NCI-H1694 treated with DMSO at 0.1 percent for 48 hours (cell line): Measurements from ENCODE around the gene OR10P1.

Source experiments
- DNase-seq: peaks from one replicate; lab custom pipeline; 2025; lab: John Stamatoyannopoulos, UW

Gene OR10P1

GRCh38 chr12:55651299-55651683 is 14.6 kb downstream of the OR10P1 start:
- DNase-seq: no peak

DNA sequence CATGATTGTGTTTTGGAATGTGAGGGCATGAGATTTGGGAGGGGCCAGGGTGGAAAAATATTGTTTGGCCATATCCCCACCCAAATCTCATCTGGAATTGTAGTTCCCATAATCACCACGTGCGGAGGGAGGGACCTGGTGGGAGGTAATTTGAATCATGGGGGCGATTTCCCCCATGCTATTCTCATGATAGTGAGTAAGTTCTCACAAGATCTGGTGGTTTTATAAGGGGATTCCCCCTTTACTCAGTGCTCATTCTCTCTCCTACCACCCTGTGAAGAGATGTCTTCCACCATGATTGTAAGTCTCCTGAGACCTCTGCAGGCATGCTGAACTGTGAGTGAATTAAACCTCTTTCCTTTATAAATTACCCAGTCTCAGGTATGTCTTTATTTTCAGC is 15.7 kb downstream of the OR10P1 start:
- no peak for DNase-seq

- DNase-seq: no peak
Measured at GRCh38 chr12:55653031-55653430, 16.3 kb downstream of the OR10P1 start.

GRCh38 chr12:55654511-55655214 is 18.0 kb downstream of the OR10P1 start:
- DNase-seq: no peak

GRCh38 chr12:55657212-55657611 is 20.5 kb downstream of the OR10P1 start:
- no peak for DNase-seq

DNA sequence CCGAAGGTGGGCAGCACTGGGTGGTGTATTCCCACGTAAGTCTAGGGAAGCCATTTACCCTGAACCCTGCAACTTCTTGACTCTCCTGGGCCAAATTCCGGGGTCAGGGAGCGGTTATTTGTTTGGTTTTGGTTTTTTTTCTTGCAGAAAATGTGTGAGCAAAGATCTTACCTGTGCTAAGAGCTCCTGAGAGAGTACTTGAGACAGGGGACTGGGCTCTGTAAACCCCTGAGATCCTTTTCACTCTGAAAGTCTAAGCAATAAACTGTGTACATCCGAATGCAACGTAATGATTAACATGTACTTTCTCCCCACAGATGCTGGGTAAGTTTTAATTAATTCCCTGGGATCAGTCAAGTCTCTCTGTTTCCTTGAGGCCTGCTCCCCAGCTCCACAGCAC is 21.5 kb downstream of the OR10P1 start:
- no peak for DNase-seq

DNA sequence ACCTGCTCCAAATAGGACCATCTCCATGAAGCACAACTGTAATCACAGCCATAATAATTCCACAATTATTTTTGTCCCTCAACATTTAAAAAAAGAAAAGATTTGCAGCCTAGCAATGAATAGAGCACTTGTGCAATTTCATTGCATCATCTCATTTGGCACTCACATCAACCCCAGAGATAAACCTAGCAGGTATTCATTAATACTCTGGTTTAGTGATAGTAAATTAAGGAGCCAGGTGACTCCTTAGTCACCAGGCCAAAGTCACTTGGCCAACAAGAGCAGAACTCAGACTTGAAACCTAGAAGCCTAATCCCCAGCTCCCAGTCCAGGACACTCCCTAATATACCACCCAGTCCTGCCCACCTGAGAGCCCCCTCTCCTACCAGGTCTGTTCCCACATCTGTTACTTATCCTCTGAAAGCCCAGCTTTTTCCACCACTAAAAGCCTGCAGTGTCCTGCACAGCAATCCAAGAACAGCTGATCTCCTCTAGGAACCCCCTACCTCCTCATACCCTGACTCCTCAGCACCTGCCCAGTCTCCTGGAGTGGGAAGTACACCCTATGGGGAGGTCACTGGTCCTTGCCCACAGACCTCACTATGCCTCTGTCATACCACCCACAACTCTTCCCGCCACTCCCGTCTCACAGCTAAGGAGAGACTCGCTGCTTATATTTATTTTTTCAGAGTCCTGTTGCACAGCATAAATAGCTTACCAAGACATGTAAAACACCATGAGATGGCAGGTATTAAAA is 22.1 kb downstream of the OR10P1 start:
- DNase-seq: no peak

DNA sequence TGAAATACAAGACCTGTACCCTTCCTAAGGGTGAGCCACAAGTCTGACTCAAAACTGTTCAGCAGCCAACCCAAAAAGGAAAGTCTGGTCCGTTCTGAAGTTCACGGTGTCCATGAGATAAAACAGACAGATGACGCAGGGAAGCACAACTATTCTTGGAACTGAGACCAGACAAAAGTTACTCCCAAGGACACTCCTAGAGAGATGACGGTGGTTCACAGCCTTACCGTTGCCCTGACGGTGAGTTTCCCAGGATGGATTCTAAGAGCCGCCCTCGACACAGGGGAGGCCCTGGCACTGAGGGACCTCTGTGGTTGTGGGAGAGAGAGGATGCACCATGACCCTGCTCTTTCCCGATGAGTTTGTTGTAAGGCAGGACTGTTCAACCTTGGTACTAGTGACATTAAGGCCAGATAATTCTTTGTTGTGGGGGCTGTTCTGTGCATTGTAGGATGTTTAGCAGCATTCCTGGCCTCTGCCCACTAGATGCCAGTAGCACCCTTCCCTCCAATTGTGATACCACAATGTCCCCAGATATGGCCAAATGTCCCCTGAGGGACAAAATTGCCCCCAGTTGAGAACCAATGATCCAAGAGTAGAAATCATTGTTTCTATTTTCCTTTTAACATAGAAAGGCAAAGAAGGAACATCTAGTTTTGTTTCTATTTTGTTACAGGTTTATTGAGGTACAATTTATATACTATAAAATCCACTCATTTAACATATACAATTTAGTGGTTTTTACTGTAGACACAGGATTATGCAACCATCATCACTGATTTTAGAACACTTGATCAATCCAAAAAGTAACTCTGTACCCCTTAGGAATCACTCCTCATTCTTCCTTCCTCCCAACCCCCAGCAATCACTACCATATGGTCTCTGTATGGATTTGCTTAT is 23.0 kb downstream of the OR10P1 start:
- no peak for DNase-seq

DNA sequence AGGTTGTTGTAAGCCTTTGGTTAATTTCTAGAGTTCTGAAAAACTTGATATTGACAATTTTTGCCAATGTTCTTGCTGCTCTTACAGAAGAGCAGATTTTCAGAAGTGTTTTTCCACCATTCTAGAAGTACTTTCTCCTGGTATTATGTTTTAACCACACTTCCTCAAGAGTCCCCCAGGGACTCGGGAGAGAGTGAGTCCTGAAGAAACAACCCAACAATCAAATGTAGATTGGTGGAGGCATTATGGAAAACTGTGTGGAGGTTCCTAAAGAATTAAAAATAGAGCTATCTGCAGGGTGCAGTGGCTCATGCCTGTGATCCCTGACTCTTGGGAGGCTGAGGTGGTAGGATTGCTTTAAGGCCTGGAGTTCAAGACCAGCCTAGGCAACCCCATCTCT is 26.7 kb downstream of the OR10P1 start:
- no peak for DNase-seq

DNA sequence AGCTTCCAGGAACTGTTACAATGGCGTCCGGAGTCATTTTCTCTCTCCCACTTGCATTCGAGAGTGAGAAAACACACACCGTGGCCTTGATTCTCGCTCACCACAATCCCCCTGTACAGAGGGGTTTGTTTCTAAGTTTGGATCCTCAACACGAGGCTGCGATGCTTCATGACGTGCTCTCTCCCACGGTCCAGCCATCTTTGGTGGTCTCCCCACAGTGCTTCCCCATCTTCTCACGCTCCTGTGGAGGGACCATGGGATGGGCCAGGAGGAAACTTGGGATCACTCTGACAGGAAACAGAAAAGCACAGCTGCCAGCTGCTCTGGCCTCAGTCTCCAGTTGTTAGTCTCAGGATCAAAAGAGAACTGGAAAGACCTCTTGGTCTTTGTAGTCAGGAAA is 28.1 kb downstream of the OR10P1 start:
- no peak for DNase-seq

- no peak for DNase-seq
Measured at GRCh38 chr12:55666508-55666907, 29.8 kb downstream of the OR10P1 start.

- DNase-seq: no peak
Measured at GRCh38 chr12:55670276-55670675, 33.6 kb downstream of the OR10P1 start.

DNA sequence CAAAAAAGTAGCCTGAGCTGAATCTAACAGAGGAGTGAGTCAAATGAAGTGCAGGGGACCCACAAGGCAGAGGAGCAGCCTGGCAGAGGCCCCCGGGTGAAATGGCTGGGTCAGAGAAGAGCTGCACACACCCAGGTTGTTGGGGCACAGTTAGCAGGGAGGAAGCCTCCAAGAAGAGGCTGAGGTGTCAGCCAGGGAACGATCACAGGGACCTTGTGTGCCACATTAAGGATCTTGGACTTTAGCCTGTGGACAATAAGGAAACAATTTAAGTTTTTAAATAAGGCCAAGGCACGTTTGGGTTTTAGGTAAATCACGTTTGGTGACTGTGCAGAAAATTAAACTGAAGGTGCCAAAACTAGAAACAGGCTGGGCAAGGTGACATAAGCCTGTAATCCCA is 35.1 kb downstream of the OR10P1 start:
- DNase-seq: no peak

- no peak for DNase-seq
Measured at GRCh38 chr12:55673638-55674037, 36.9 kb downstream of the OR10P1 start.

DNA sequence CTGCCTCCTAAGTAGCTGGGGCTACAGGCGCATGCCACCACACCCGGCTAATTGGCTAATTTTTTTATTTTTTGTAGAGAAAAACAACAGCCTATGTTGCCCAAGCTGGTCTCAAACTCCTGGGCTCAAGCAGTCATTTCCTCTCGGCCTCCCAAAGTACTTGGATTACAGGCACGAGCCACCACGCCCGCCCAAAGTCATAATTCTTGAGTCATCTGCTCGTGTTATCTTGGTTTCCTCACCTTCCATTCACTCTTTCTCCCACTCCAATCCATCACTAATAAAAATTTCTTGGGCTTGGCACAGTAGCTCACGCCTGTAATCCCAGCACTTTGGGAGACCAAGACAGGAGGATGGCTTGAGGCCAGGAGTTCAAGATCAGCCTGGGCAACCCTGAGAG is 39.0 kb downstream of the OR10P1 start:
- DNase-seq: no peak

GRCh38 chr12:55676707-55677106 is 40.0 kb downstream of the OR10P1 start:
- DNase-seq: no peak

DNA sequence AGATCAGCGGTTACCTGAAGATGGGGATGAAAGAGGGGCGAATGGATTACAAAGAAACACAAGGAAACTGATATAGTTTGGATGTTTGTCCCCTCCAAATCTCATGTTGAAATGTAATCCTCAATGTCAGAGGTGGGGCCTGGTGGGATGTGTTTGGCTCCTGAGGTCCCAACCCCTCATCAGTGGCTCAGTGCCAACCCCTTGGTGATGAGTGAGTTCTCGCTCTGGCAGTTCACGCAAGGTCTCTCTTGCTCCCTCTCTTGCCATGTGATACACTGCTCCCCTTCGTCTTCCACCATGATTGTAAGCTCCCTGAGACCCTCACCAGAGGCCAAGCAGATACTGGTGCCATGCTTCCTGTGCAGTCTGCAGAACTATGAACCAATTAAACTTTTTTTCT is 43.0 kb downstream of the OR10P1 start:
- DNase-seq: no peak

GRCh38 chr12:55681142-55682077 is 44.7 kb downstream of the OR10P1 start:
- DNase-seq: no peak

DNA sequence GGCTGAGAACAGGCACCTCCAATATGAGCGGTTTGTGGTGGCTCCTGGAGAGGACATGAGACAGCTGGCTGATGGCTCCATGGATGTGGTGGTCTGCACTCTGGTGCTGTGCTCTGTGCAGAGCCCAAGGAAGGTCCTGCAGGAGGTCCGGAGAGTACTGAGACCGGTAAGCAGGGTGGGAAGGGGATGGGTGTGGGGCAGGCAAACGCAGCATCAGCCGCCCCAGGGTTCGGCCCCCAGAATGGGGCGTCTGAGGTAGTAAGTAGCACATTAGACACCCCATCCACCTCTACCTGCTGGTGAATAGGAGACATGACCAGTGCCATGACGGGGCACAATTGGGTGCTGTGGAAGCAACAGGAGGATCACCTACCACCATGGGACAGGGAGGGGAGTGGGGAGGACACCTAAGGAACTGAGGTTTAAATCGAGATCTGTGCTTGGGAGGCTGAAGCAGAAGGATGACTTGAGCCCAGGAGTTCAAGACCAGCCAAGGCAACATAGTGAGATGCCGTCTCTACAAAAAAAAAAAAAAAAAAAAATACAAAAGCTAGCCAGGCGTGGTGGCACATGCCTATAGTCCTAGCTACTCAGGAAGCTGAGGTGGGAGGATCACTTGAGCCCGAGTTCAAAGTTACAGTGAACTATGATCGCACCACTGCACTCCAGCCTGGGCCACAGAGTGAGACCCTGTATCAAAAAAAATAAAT is 45.5 kb downstream of the OR10P1 start:
- no peak for DNase-seq

DNA sequence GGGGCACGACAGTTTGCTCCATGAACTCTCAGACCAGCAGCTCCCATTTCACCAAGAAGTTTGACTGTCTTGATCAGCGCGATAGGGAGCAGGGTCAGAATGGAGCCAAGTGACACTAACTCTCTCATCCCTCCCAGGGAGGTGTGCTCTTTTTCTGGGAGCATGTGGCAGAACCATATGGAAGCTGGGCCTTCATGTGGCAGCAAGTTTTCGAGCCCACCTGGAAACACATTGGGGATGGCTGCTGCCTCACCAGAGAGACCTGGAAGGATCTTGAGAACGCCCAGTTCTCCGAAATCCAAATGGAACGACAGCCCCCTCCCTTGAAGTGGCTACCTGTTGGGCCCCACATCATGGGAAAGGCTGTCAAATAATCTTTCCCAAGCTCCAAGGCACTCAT is 47.0 kb downstream of the OR10P1 start:
- DNase-seq: no peak

GRCh38 chr12:55684761-55685370 is 48.2 kb downstream of the OR10P1 start:
- no peak for DNase-seq
